Measurements from ENCODE around the gene KLK2. TPM values are rescaled to one million over a fixed set of nuclear protein-coding genes. Genes with fewer than 3 reads are reported as not detected.

The KLK2 gene
- total and polyA plus RNA-seq, 10 donors = 0.37 to 1.2 (median 0.65) TPM; not detected in 5

GRCh38 chr19:50839712-50840655, 33.3 kb upstream of the KLK2 start:
- peaks cover 0 to 61% (median 12%) of the 10 kb centered on the region in 7 donors for H3K27me3 ChIP-seq (replicated peaks in 1 of 7)
- H3K9me3 ChIP-seq = peaks cover 3 to 36% (median 28%) of the 10 kb centered on the region in 8 donors
- no peak overlapping the region for H3K4me3 ChIP-seq
- TF ChIP-seq POLR2A (IDR thresholded peaks at IDR 0.05) = no peak
- TF ChIP-seq CTCF (IDR thresholded peaks at IDR 0.05 in 8 of 11, conservative IDR thresholded peaks at IDR 0.05 in 3 of 11) = no peak
- TF ChIP-seq POLR2AphosphoS5 (IDR thresholded peaks at IDR 0.05) = no peak
- 73 to 84% (median 78%) methylated on average over 10 of the region's 10 CpGs for WGBS, 5 donors
- DNase-seq = no peak
- intact Hi-C loops (cut with DNase I; ENCODE audit: low total_unique reads) = no loop called here
- no peaks in the 10 kb centered on the region for H3K36me3 ChIP-seq
- H3K4me1 ChIP-seq = peaks cover 0 to 16% (median 9%) of the 10 kb centered on the region in 6 donors
- H3K27ac ChIP-seq = no peak overlapping the region

DNA sequence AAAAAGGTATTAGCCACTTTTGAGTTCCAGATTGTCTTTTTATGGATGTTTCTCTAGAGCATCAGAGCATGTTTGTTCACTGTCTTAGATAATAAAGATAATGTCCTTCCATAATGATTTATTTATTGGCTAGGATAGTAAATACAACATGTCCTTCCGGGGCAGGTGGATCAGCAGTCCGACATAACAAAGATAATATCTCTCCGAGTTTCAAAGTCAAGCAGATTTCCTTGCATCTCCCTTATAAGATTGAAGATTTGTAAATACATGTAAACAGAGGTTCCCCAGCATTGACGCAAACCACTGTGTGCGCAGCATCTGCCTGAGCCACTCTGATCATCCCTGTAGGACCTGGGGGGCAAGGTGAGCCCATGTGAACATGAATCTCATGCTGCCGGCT, 31.1 kb upstream of the KLK2 start:
- no peak overlapping the region for H3K27ac ChIP-seq

DNA sequence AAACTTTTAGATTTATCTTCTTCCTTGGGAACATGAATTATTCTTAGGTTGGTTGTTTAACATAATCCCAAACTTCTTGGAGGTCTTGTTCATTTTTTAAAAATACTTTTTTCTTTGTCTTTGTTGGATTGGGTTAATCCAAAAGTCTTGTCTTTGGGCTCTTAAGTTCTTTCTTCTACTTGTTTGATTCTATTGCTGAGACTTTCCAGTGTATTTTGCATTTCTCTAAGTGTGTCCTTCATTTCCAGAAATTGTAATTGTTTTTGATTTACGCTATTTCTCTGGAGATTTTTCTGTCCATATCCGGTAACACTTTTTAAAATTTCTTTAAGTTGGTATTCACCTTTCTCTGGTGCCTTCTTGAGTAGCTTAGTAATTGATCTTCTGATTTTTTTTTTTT, 30.0 kb upstream of the KLK2 start:
- no peaks in the 10 kb centered on the region for H3K36me3 ChIP-seq
- peaks cover 3 to 36% (median 28%) of the 10 kb centered on the region in 8 donors for H3K9me3 ChIP-seq
- no peak overlapping the region for H3K27ac ChIP-seq
- no peak overlapping the region for H3K4me3 ChIP-seq
- H3K27me3 ChIP-seq (replicated peaks in 1 of 7) = peaks cover 0 to 33% (median 0%) of the 10 kb centered on the region in 7 donors
- intact Hi-C loops (cut with DNase I; ENCODE audit: low total_unique reads) = no loop called here
- H3K4me1 ChIP-seq = no peaks in the 10 kb centered on the region
- TF ChIP-seq POLR2AphosphoS5 (IDR thresholded peaks at IDR 0.05) = no peak
- no peak for DNase-seq
- 89 to 97% (median 95%) methylated on average over 2 of the region's 2 CpGs for WGBS, 5 donors

More for the DNA sequence above, 31.1 kb upstream of the KLK2 start:
- no peaks in the 10 kb centered on the region for H3K36me3 ChIP-seq
- no peak for DNase-seq
- 89 to 94% (median 91%) methylated on average over 6 of the region's 6 CpGs for WGBS, 5 donors
- H3K9me3 ChIP-seq = peaks cover 3 to 36% (median 28%) of the 10 kb centered on the region in 8 donors
- intact Hi-C loops (cut with DNase I; ENCODE audit: low total_unique reads) = no loop called here
- H3K4me1 ChIP-seq = no peaks in the 10 kb centered on the region
- TF ChIP-seq POLR2A (IDR thresholded peaks at IDR 0.05) (no peak), CTCF (IDR thresholded peaks at IDR 0.05 in 8 of 11, conservative IDR thresholded peaks at IDR 0.05 in 3 of 11) (no peak), POLR2AphosphoS5 (IDR thresholded peaks at IDR 0.05) (no peak)
- peaks cover 0 to 39% (median 0%) of the 10 kb centered on the region in 7 donors for H3K27me3 ChIP-seq (replicated peaks in 1 of 7)
- H3K4me3 ChIP-seq = no peak overlapping the region

GRCh38 chr19:50843701-50844221, 29.5 kb upstream of the KLK2 start:
- Histone ChIP-seq H3K4me1 (no peaks in the 10 kb centered on the region), H3K27ac (no peak overlapping the region), H3K4me3 (no peak overlapping the region), H3K9me3 (peaks cover 3 to 36% (median 28%) of the 10 kb centered on the region in 8 donors), H3K27me3 (replicated peaks in 1 of 7) (peaks cover 0 to 33% (median 0%) of the 10 kb centered on the region in 7 donors), H3K36me3 (no peaks in the 10 kb centered on the region)
- 82 to 87% (median 84%) methylated on average over 7 of the region's 7 CpGs for WGBS, 5 donors
- TF ChIP-seq POLR2A (IDR thresholded peaks at IDR 0.05) (no peak), CTCF (IDR thresholded peaks at IDR 0.05 in 8 of 11, conservative IDR thresholded peaks at IDR 0.05 in 3 of 11) (no peak), POLR2AphosphoS5 (IDR thresholded peaks at IDR 0.05) (no peak)
- DNase-seq = no peak
- intact Hi-C loops (cut with DNase I; ENCODE audit: low total_unique reads) = no loop called here

All from spleen (tissue), 11 donors.